HG03460 (cell line): ENCODE measurements around the gene GALE.
"Not testable (repeated sequence)": the region's sequence is repeated elsewhere in the genome, so short reads cannot be mapped to it uniquely, and the experiment has no call there.

Source experiments
- ATAC-seq: cut with Tn5 transposase; IDR thresholded peaks from one replicate; pipeline ENCODE4 v1.9.1; 2021; ENCODE audit not compliant: unreplicated experiment

Gene GALE

GRCh38 chr1:23800400-23801337 lies at the start of gene GALE:
TSS of gene GALE (minus strand) at chr1:23800754. CDS start at chr1:23799007, 1,747 bp downstream.
- peak; percentile 70 for ATAC-seq

- no peak for ATAC-seq
These were observed 48.4 kb upstream of the GALE start for GRCh38 chr1:23848673-23849616.

- not testable (repeated sequence) for ATAC-seq
These were observed 47.0 kb upstream of the GALE start for GRCh38 chr1:23847482-23848095.

GRCh38 chr1:23845163-23845562 lies 44.6 kb upstream of the GALE start:
- no peak for ATAC-seq

- ATAC-seq = no peak
These were observed 43.1 kb upstream of the GALE start for GRCh38 chr1:23843644-23844043.

GRCh38 chr1:23838401-23838866 lies 37.9 kb upstream of the GALE start:
- ATAC-seq = no peak

- no peak for ATAC-seq
These were observed 37.4 kb upstream of the GALE start for GRCh38 chr1:23837908-23838307.

- ATAC-seq = no peak
These were observed 35.5 kb upstream of the GALE start for GRCh38 chr1:23836037-23836436.

- not testable (repeated sequence) for ATAC-seq
These were observed 33.6 kb upstream of the GALE start for GRCh38 chr1:23834156-23834555.

GRCh38 chr1:23827717-23828116 lies 27.2 kb upstream of the GALE start:
- ATAC-seq = no peak

- ATAC-seq = not testable (repeated sequence)
These were observed 26.0 kb upstream of the GALE start for GRCh38 chr1:23826590-23826989.

GRCh38 chr1:23825762-23826522 lies 25.4 kb upstream of the GALE start:
- ATAC-seq = peak; percentile 49

GRCh38 chr1:23825076-23825761 lies 24.7 kb upstream of the GALE start, which contains the start of gene HMGCL:
TSS of gene HMGCL (minus strand) at chr1:23825429. CDS start at chr1:23825415, 14 bp downstream.
- peak; percentile 71 for ATAC-seq

GRCh38 chr1:23824711-23825075 lies 24.1 kb upstream of the GALE start:
- ATAC-seq = peak; percentile 6

- ATAC-seq = no peak
These were observed 23.2 kb upstream of the GALE start for GRCh38 chr1:23823767-23824166.

- ATAC-seq = no peak
These were observed 17.1 kb upstream of the GALE start for GRCh38 chr1:23817633-23818032.

- ATAC-seq = no peak
These were observed 16.4 kb upstream of the GALE start for GRCh38 chr1:23816906-23817305.

GRCh38 chr1:23816361-23816760 lies 15.8 kb upstream of the GALE start:
- no peak for ATAC-seq

- ATAC-seq = no peak
These were observed 13.5 kb upstream of the GALE start for GRCh38 chr1:23814016-23814415.
